ENCODE measurements around the gene NAPA.
A peak's percentile ranks its signal among the peaks of the same experiment; 100 is the strongest.

Gene NAPA

GRCh38 chr19:47514869-47515588 lies at the start of gene NAPA:
TSS of gene NAPA (minus strand) at chr19:47515063. CDS start at chr19:47514940, 123 bp downstream.
- peak; percentile 99 to 100 (median 100) for DNase-seq

GRCh38 chr19:47564081-47564480 lies 49.2 kb upstream of the NAPA start:
- DNase-seq, result no peak

- DNase-seq, result no peak
Observed at GRCh38 chr19:47561440-47562057, 46.7 kb upstream of the NAPA start.

DNA sequence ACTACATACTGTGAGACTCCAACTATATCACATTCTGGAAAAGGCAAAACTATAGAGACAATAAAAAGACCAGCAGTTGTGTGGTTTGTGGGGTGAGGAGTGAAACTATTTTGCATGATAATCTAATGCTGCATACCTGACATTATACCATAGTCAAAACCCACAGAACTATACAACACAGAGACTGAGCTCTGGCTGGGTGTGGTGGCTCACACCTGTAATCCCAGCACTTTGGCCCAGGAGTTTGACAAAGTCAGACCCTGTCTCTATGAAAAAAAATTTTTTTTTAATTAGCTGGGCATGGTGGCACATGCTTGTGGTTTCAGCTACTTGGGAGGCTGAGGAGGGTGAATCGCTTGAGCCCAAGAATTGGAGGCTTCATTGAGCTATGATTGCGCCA lies 46.1 kb upstream of the NAPA start:
- DNase-seq, result no peak

DNA sequence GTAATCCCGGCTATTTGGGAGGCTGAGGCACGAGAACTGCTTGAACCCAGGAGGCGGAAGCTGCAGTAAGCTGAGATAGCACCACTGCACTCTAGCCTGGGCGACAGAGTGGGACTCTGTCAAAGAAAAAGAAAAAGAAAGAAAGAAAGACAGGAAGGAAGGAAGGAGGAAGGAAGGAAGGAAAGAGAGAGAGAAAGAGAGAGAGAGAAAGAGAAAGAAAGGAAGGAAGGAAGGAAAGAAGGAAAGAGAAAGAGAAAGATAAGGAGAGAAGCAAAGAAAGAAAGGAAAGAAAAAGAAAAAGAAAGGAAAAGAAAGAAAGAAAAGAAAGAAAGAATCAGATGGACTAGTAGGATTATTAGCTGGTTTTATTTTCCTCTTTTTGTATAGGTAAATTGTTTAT lies 35.3 kb upstream of the NAPA start:
- no peak for DNase-seq

DNA sequence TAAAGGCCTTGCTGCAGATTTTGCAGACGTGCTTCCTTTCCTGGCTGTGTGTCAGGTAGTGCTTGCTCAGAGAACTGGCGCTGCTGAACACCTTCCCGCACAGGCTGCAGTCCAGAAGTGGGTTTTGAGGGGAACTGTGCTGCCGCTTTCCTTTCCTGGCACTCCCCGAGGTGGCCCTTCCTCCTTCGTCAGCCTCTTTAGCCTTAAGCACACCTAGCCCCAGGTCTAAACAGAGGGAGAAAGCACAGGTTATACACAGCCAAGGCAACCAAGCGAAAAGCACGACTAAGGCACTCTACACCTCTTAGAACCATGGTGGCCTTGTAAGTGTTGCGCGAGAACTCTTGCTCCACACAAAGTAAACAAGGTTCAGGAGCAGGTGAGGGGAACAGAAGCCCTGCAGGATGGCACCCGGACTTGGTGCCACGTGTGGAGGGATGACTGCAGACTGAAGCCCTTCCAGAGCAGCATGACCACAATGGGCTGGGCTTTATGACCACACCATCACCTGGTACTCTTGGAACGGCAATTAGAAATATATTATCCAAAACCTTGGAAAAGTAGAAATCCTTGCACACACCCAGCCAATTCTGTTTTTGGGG lies 34.5 kb upstream of the NAPA start:
- peak in 2 of 3 experiments; percentile 7 to 28 for DNase-seq

DNA sequence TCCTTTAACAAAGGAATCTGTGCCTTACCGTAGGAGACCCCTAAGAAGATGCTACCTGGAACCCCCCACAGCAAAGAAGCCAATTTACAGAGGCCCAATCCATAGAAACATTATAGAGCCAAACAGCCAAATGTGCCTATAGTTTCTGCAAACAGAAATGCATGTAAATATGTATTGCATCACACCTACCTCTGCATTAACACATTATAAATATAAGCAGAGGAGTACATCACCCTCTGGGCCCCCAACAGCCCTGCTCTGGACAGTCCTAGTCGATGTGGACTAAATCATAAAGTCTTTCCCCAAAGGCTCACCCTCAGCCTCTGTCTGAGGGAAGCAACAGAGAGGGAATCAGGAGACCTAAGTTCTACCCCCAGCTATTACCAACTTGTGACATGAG lies 32.3 kb upstream of the NAPA start:
- DNase-seq, result no peak

GRCh38 chr19:47545061-47545948 lies 30.4 kb upstream of the NAPA start:
- DNase-seq, result no peak

- DNase-seq, result no peak
Observed at GRCh38 chr19:47544476-47544875, 29.6 kb upstream of the NAPA start.

DNA sequence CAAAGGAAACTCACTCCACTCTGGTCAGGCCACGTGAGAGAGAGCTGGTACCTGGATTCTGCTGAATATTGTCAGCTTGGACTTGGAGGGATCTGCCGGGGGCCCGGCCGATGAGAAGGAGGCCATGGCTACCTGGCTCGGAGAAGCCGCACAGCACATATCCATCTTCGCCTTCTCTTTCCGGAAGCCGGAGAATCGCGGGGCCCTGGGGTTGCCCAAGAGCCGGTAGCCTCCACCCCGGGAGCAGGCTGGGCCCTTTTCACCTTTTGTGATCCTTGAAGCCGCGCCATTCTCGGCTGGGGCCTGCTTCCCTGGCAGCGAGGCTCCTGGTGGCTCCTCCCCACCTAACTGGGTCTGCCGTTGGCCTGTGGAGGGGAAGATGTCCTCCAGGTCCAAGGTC lies 29.2 kb upstream of the NAPA start:
- no peak for DNase-seq

DNA sequence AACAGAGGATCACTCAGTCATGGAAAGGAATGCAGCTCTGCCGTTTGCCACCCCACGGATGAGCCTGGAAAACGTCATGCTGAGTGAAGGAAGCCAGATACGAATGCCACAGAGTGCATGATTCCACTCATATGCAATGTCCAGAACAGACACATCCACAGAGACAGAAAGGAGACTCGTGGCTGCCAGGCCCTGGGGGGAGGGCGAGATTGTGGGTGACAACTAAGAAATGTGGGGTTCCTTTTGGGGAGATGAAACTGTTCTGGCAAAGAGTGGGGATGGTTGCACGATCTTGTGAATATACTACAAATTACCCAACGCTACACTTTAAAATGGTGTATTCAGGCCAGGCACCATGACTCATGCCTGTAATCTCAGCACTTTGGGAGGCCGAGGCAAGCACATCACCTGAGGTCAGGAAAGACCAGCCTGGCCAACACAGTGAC lies 27.2 kb upstream of the NAPA start:
- DNase-seq, result no peak

DNA sequence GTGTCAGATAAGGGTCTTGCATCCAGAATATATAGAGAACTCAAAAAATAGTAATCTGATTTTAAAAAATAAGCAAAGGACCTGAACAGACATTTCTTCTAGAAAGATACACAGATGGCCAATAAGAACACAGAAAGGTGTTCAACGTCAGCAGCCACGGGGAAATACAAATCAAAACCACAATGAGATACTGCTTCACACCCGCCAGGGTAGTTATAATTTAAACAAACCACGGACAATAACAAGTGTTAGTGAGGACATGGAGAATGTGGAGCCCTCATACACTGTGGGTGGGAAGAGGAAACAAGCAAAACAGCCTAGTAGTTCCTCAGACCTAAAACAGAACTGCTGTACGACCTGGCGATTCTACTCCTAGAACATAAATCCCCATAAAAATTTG lies 26.7 kb upstream of the NAPA start:
- no peak for DNase-seq

DNA sequence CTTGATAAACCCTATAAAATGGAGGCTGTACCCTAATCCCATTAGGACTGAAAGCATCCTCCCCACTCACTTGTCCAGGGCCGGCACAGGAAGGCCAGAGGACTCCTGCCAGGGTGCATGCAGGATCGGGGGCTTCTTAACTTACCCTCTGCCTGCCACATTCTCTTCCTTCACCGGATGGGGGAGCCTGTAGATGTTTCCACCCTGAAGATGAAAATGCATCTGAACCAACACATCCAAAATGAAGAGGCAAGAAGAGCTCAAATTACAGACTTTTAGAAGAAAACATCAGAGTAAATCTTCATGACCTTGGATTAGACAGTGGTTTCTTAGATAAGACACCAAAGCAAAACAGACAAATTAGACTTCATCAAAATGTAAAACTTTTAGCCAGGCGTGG lies 25.9 kb upstream of the NAPA start:
- DNase-seq, result no peak

GRCh38 chr19:47539747-47540311 lies 25.0 kb upstream of the NAPA start:
- DNase-seq, result no peak

GRCh38 chr19:47538812-47539211 lies 23.9 kb upstream of the NAPA start:
- no peak for DNase-seq

GRCh38 chr19:47537493-47537892 lies 22.6 kb upstream of the NAPA start:
- no peak for DNase-seq

DNA sequence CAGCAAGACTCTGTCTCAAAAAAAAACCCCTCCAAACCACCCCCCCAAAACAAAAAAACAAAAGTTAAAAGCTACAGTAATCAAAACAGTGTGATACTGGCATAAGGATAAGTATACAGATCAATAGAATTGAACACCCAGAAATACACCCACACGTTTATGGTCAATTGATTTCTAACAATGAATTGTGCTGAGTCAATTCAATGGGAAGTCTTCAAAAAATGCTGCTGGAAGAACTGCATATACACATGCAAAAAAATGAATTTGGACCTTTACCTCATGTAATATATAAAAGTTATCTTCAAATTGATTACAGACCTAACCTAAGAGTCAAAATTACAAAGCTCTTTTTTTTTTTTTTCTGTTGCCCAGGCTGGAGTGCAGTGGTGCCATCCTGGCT lies 19.8 kb upstream of the NAPA start:
- no peak for DNase-seq

GRCh38 chr19:47531640-47532387 lies 17.0 kb upstream of the NAPA start:
- DNase-seq, result no peak

- DNase-seq, result no peak
Observed at GRCh38 chr19:47529018-47529742, 14.3 kb upstream of the NAPA start.

- no peak for DNase-seq
Observed at GRCh38 chr19:47526798-47527197, 11.9 kb upstream of the NAPA start.

DNA sequence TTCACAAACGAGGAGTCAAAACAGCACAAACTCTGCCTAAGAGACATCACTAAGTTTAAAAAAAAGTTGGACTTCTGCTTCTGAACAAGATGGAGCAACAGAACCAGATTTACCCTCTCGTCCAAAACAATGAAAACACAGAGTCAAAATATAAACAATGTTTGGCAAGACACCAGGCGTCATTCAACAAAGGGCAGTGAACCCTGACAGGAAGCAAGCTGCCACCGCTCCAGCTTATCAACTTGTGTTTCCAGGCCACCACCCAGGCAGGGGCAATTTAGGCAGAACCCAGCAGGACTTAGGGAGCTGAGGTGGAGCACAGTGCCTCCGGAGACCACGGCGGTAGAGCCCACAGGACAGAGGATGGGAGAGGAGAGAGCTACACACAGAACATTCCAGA lies 8.6 kb upstream of the NAPA start:
- peak in 1 of 3 experiments; percentile 5 for DNase-seq

Measured in NCI-H1417 (cell line).